Measurements from ENCODE around the gene HIPK2. TPM values are rescaled to one million over a fixed set of nuclear protein-coding genes. Genes with fewer than 3 reads are reported as not detected.
A peak's percentile ranks its signal among the peaks of the same experiment; 100 is the strongest.

HIPK2 gene
- total and polyA plus RNA-seq, 10 of the 15 experiments (the other 5 are each of a cell fraction or from before 2014, with no cell fraction given): 1.7 to 39.0 (median 9.4) TPM

DNA sequence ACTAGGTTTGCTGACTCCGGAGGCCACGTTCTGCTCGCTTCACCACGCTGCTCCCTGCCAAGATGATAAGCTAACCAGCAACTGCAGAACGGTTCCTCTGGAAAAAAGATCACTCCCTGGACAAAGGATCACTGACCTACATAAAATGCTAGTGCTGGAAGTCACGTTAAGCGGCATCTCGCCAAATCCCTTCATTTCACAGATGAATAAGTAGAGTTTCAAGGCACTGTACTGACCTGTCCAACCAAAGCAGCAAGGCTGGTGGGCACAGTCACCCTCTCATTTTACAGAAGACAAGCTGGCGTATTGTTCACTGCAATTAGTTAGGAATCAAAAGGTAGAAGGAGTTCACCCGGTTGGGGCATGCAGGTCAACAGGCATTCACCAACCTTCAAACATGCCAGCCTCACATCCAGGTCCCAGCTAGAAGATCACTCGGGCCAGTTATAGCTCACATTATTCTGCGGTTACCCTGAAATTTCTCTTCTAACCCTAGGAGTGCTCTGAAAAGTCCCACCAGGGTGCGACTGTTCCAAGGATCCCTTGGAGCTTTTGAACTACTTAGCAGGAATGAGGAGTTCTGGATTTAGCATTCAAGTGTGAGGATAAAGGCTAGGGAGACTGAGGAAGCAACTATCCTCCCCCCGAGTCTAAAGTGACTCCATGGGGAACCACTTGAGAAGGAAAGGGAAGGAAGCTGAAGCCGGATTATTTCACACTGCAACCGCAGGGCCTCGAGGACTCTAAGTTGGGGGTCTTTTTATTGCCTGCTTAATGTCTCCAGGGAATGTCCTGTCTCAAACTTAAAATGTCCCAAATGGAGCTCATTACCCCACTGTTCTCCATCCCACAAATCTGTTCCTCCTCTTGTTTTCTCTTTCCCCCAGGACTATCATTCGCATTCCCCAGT is 32.8 kb downstream of the HIPK2 start (continued):
- TF ChIP-seq, protein P1, sequence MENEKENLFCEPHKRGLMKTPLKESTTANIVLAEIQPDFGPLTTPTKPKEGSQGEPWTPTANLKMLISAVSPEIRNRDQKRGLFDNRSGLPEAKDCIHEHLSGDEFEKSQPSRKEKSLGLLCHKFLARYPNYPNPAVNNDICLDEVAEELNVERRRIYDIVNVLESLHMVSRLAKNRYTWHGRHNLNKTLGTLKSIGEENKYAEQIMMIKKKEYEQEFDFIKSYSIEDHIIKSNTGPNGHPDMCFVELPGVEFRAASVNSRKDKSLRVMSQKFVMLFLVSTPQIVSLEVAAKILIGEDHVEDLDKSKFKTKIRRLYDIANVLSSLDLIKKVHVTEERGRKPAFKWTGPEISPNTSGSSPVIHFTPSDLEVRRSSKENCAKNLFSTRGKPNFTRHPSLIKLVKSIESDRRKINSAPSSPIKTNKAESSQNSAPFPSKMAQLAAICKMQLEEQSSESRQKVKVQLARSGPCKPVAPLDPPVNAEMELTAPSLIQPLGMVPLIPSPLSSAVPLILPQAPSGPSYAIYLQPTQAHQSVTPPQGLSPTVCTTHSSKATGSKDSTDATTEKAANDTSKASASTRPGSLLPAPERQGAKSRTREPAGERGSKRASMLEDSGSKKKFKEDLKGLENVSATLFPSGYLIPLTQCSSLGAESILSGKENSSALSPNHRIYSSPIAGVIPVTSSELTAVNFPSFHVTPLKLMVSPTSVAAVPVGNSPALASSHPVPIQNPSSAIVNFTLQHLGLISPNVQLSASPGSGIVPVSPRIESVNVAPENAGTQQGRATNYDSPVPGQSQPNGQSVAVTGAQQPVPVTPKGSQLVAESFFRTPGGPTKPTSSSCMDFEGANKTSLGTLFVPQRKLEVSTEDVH (IDR thresholded peaks at IDR 0.05; ENCODE audit: low read depth, partially characterized antibody): no peak
- no peak for TF ChIP-seq RAD51 (IDR thresholded peaks at IDR 0.05)
- no peak for TF ChIP-seq POU2F2 (IDR thresholded peaks at IDR 0.05; ENCODE audit: borderline replicate concordance, low read depth, low read length)

DNA sequence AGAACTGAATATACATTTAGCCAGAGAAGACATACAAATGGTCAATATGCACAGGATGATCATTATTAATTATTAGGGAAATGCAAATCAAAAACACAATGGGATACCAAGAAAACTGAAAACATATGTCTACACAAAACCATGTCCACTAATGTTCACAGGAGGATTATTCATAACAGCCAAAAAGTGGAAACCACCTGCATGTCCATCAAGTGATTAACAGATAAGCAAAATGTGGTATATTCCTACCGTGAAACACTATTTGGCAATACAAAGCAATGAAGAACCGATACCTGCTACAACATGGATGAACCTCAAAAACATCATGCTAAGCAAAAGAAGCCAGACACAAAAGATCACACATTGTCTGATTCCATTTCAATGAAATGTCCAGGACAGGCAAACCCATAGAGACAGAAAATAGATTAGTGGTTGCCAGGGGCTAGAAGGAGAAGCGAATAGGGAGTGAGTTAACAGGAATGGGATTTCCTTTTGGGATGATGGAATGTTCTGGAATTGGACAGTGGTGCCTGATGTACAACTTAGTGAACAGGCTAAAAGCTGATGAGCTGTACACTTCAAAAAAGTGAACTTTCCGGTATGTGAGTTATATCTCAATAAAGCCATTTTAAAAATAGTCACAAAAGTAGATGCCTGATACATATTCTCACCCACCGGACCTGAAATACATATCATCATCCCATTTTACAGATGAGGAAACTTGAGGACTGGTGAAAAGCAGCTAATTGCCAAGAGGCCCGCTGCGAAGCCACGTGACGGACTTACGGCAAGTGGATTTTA is 33.6 kb downstream of the HIPK2 start:
- Histone ChIP-seq H3K4me3 (no peak overlapping the region), H3K27me3 (replicated peaks in 1 of 2; ENCODE audit: control insufficient read depth in 2 of 2, insufficient read depth in 2 of 2, low read length in 1 of 2) (no peaks in the 10 kb centered on the region), H3K4me1 (ENCODE audit: control insufficient read depth, insufficient read depth, low read length) (no peaks in the 10 kb centered on the region), H3K9ac (ENCODE audit: control insufficient read depth, insufficient read depth, low read length) (no peak overlapping the region), H3K9me3 (replicated peaks; ENCODE audit: control insufficient read depth, insufficient read depth, low read length) (no peaks in the 10 kb centered on the region), H3K36me3 (ENCODE audit: control insufficient read depth in 2 of 2, insufficient read depth in 2 of 2, low read length in 1 of 2) (peaks cover 0 to 2% of the 10 kb centered on the region in 2 experiments; a peak in 3 of 4 replicates), H3K27ac (ENCODE audit: control insufficient read depth, insufficient read depth) (no peak overlapping the region), H4K20me1 (ENCODE audit: control insufficient read depth, insufficient read depth) (peaks cover 4% of the 10 kb centered on the region; the same call in 1 of the 2 replicates), H3K4me2 (ENCODE audit: control insufficient read depth, insufficient read depth) (no peak overlapping the region), H2AFZ (ENCODE audit: control insufficient read depth, low read depth, low read length) (no peak overlapping the region), H3K79me2 (ENCODE audit: control insufficient read depth, insufficient read depth, low read length) (peaks cover 4% of the 10 kb centered on the region)
- no TSS peak for BruUV-seq (replicated peaks)
- no peak for DNase-seq (ENCODE audit: low read depth, low spot score)
- ChIA-PET POLR2A (no interaction called here), SMC1A (ENCODE audit: uncharacterized antibody, unreplicated experiment) (interaction anchor here (0.7 to 1.8 kb wide), 5 partner anchors 11 to 99 kb away, joined by 3 to 8 read pairs (median 3); no protein-coding TSS in a partner anchor), CTCF (interaction anchor here (0.5 to 0.7 kb wide), 2 partner anchors 30 to 728 kb away, joined by 3 read pairs; no protein-coding TSS in a partner anchor), RAD21 (ENCODE audit: unreplicated experiment) (interaction anchor here (1.0 kb wide), 1 partner anchor 98 kb away, joined by 3 read pairs; no protein-coding TSS in a partner anchor)
- in situ Hi-C loops (cut with MboI): no loop called here
- peak; percentile 75 for ATAC-seq
- 87% methylated on average over 10 of the region's 10 CpGs for WGBS (ENCODE audit: insufficient coverage, insufficient replicate concordance, low lambda C conversion rate, missing lambda C conversion rate)
- intact Hi-C loops (cut with micrococcal nuclease; ENCODE audit: unreplicated experiment): no loop called here
- peak; percentile 7 for FAIRE-seq
- no peak for TF ChIP-seq ZNF217 (IDR thresholded peaks at IDR 0.05)
- TF ChIP-seq IRF4 (IDR thresholded peaks at IDR 0.05; ENCODE audit: low read depth, low read length): peak; percentile 76; the same call in 1 of the 2 replicates
- peak; percentile 38; the same call in 1 of the 2 replicates for TF ChIP-seq IKZF1 (conservative IDR thresholded peaks at IDR 0.05)
- TF ChIP-seq, protein P1 (IDR thresholded peaks at IDR 0.05; ENCODE audit: low read depth, partially characterized antibody): no peak
- TF ChIP-seq, protein P2, sequence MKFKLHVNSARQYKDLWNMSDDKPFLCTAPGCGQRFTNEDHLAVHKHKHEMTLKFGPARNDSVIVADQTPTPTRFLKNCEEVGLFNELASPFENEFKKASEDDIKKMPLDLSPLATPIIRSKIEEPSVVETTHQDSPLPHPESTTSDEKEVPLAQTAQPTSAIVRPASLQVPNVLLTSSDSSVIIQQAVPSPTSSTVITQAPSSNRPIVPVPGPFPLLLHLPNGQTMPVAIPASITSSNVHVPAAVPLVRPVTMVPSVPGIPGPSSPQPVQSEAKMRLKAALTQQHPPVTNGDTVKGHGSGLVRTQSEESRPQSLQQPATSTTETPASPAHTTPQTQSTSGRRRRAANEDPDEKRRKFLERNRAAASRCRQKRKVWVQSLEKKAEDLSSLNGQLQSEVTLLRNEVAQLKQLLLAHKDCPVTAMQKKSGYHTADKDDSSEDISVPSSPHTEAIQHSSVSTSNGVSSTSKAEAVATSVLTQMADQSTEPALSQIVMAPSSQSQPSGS (IDR thresholded peaks at IDR 0.05; ENCODE audit: low read length): peak; percentile 52; the same call in 1 of the 2 replicates
- no peak for TF ChIP-seq YY1 (IDR thresholded peaks at IDR 0.05; ENCODE audit: low read depth, low read length)
- no peak for TF ChIP-seq BACH1 (IDR thresholded peaks at IDR 0.05; ENCODE audit: borderline replicate concordance)
- TF ChIP-seq POU2F2 (IDR thresholded peaks at IDR 0.05; ENCODE audit: borderline replicate concordance, low read depth, low read length): no peak
- 0 out of 2 replicates have a peak, but pooled peaks have one; percentile 25 for TF ChIP-seq FOXM1 (IDR thresholded peaks at IDR 0.05; ENCODE audit: low read depth, low read length)
- TF ChIP-seq ATF7 (IDR thresholded peaks at IDR 0.05; ENCODE audit: low read depth): peak; percentile 22; the same call in 1 of the 2 replicates
- TF ChIP-seq DPF2 (IDR thresholded peaks at IDR 0.05): peak; percentile 63; the same call in 1 of the 2 replicates

Data from GM12878 (cell line).